Mesothelial cell of epicardium (in vitro differentiated cells): ENCODE results near the gene HOXD10. TPM values are rescaled to one million over a fixed set of nuclear protein-coding genes. Genes with fewer than 3 reads are reported as not detected.

ENCODE experiments used
- DNase-seq, 2 experiments: peaks; one replicate each; pipeline ENCODE4 v3.0.0; 2021; ENCODE audit warnings: low spot score in 2 of 2; ENCODE audit not compliant: unreplicated experiment in 2 of 2
- H3K27ac Mint-ChIP-seq: 2 replicates; pipeline ENCODE4 v1.8.0; 2021; ENCODE audit warnings: mixed read lengths
- H3K27me3 Mint-ChIP-seq: 2 replicates; pipeline ENCODE4 v1.8.0; 2021; ENCODE audit warnings: low read depth, mixed read lengths
- H3K36me3 Mint-ChIP-seq: 2 replicates; pipeline ENCODE4 v1.8.0; 2021; ENCODE audit warnings: mixed read lengths
- H3K4me1 Mint-ChIP-seq: 2 replicates; pipeline ENCODE4 v1.8.0; 2021; ENCODE audit warnings: mixed read lengths
- H3K4me3 Mint-ChIP-seq: 2 replicates; pipeline ENCODE4 v1.8.0; 2021; ENCODE audit warnings: mild to moderate bottlenecking, moderate library complexity, mixed read lengths
- H3K9me3 Mint-ChIP-seq: 2 replicates; pipeline ENCODE4 v1.8.0; 2021; ENCODE audit warnings: mixed read lengths
- CTCF ChIP-seq: fragments of 200-600 bp; sonication (generic); IDR thresholded peaks from one replicate; pipeline ENCODE4 v1.5.0; 2021; ENCODE audit warnings: antibody characterized with exemption; ENCODE audit not compliant: unreplicated experiment
- total RNA-seq: library from RNA; stranded (reverse); gene quantifications from 3 replicates; pipeline ENCODE4 v1.2.1, GENCODE V29; 2021

HOXD10 gene
- total RNA-seq, 1 donor from 2014 or later, result 3.2 TPM

DNA sequence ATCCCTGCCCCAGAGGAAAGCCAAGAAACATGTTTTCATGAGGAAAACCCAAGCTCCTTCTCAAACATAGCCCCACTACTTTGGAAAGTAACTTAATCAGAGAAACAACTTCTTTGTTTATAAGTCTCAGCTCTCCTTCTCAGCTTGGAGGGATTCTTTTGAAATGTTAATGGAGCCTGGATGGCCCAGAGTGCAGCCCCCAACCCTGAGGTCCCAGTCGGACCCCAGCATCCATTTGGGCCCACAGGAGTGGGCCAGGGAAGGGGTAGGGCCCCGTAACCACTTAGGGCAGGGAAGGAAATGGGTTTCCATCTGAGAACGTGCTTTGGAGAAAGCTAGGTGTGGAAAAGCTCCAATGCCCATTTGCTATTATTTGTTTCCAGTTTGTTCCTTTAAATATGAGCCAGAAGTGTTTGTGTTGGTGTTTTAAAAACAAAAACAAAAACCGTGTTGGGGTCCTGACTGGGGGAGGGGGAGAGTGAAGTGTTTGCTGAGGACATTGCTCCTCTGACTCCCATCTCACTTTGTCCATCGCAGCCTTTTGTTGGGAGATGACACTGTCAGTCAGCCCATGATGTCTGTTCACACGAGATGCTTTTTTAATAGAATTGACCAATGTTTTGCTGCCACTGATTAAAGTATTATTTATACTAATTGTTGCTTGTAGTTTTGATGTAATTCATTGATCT, 38.9 kb downstream of the HOXD10 start:
- Mint-ChIP-seq H3K9me3 (no peaks in the 10 kb centered on the region), H3K36me3 (no peaks in the 10 kb centered on the region), H3K4me1 (peaks cover 14% of the 10 kb centered on the region), H3K27me3 (peaks cover 96% of the 10 kb centered on the region), H3K27ac (no peak overlapping the region), H3K4me3 (no peak overlapping the region)
- no peak for TF ChIP-seq CTCF
- DNase-seq, result no peak

DNA sequence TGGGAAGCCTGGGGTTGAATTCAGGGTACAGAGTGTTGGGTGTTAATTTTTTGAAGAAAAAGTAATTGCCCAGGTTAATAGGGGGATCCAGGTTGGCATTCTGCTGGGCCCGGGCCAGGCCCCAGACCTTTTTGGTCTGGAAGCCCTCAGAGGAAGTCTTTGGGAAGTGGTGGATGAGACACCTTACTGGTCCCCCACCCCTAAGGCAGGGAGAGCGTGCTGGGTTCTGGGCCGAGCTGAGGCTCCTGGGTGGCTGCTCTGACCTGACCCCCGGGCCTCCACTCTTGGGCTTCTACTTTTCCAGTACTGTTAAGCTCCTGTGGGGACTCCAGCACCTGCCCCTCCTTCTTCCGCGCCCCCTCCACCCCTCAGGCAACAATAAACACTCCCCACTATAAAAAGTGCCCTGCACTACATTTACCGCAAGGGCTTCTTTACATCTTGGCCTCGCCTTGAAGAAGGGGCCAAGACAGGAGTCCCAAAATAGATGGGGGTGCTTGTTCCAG, 39.8 kb downstream of the HOXD10 start:
- Mint-ChIP-seq H3K4me3 (no peak overlapping the region), H3K27ac (no peak overlapping the region), H3K27me3 (peaks cover 96% of the 10 kb centered on the region), H3K36me3 (no peaks in the 10 kb centered on the region), H3K4me1 (peaks cover 15% of the 10 kb centered on the region), H3K9me3 (no peaks in the 10 kb centered on the region)
- DNase-seq, result no peak
- TF ChIP-seq CTCF, result no peak

- Mint-ChIP-seq H3K4me3 (peak within 1 kb of the TSS; percentile 22), H3K27ac (no peak within 1 kb of the TSS), H3K4me1 (peaks cover 13% of the 10 kb centered on the region), H3K27me3 (peaks cover 97% of the 10 kb centered on the region), H3K9me3 (no peaks in the 10 kb centered on the region), H3K36me3 (no peaks in the 10 kb centered on the region)
- no peak for TF ChIP-seq CTCF
- DNase-seq, result no peak
Observed at GRCh38 chr2:176156807-176157498, 40.4 kb downstream of the HOXD10 start, which contains the start of gene HOXD3. HOXD3 (plus strand) TSS chr2:176157307; CDS start chr2:176169115, 11,808 bp downstream.

GRCh38 chr2:176157499-176158185, 41.1 kb downstream of the HOXD10 start:
- TF ChIP-seq CTCF, result no peak
- Mint-ChIP-seq H3K4me3 (peak overlapping the region; percentile 22), H3K27me3 (peaks cover 97% of the 10 kb centered on the region), H3K9me3 (no peaks in the 10 kb centered on the region), H3K4me1 (peaks cover 13% of the 10 kb centered on the region), H3K27ac (no peak overlapping the region), H3K36me3 (no peaks in the 10 kb centered on the region)
- DNase-seq, result no peak

DNA sequence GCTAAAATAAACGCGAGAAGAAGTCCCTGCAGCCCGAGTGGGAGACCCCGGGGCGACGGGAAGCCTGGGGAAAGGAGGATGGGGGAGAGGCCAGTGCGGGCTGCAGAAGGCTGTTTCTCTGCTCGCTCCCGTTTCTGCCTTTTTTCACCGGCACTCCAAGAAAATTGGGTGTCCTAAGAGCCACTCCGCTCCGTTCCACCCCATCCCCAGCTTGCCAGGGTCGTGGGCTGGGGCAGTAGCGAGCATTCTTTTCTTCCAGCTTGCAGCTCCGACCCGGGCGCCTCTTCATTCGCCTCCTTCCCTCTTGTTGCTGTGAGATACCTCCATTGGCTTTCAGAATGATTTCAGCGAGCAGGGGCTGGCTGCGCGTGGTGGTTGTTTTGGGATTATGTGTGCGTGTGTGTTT, 41.6 kb downstream of the HOXD10 start:
- no peak for TF ChIP-seq CTCF
- H3K4me1 Mint-ChIP-seq, result peaks cover 13% of the 10 kb centered on the region

More for the DNA sequence above, 41.6 kb downstream of the HOXD10 start:
- H3K9me3 Mint-ChIP-seq, result no peaks in the 10 kb centered on the region
- no peak overlapping the region for H3K27ac Mint-ChIP-seq
- peaks cover 96% of the 10 kb centered on the region for H3K27me3 Mint-ChIP-seq
- H3K36me3 Mint-ChIP-seq, result no peaks in the 10 kb centered on the region
- no peak for DNase-seq
- peak overlapping the region; percentile 19 for H3K4me3 Mint-ChIP-seq
